ENCODE data around the gene LDLRAD3.

GRCh38 chr11:36218283-36218921, 274.5 kb downstream of the LDLRAD3 start:
- TF ChIP-seq CTCF (IDR thresholded peaks at IDR 0.05) (no peak), POLR2A (IDR thresholded peaks at IDR 0.05) (no peak)

Measured in uterus (tissue), 2 donors.